Sigmoid colon (tissue), 7 donors: ENCODE data around the gene ISOC2. TPM values are rescaled to one million over a fixed set of nuclear protein-coding genes. Genes with fewer than 3 reads are reported as not detected.

ENCODE experiments used
- DNase-seq: peaks from one replicate; pipeline ENCODE4 v3.0.0-alpha.2; 2019
- H3K27ac ChIP-seq, 4 donors: fragments of 200-600 bp; sonication (generic); one replicate each; pipeline ENCODE4 v1.5.1; 2016 to 2019; ENCODE audit warnings: mild to moderate bottlenecking in 1 of 4
- H3K27me3 ChIP-seq, 3 donors: fragments of 200-600 bp; sonication (generic); one replicate each; pipeline ENCODE4 v1.5.1; 2019; ENCODE audit warnings: mild to moderate bottlenecking in 1 of 3
- H3K36me3 ChIP-seq, 4 donors: fragments of 200-600 bp; sonication (generic); one replicate each; pipeline ENCODE4 v1.5.1; 2016 to 2019
- H3K4me1 ChIP-seq, 4 donors: fragments of 200-600 bp; sonication (generic); one replicate each; pipeline ENCODE4 v1.5.1; 2017 to 2019
- H3K4me3 ChIP-seq, 4 donors: fragments of 200-600 bp; sonication (generic); one replicate each; pipeline ENCODE4 v1.5.1; 2017 to 2019; ENCODE audit warnings: mild to moderate bottlenecking in 2 of 4, moderate library complexity in 1 of 4
- H3K9me3 ChIP-seq, 4 donors: fragments of 200-600 bp in 3 of 4; sonication (generic) in 3 of 4; one replicate each; pipeline versions ENCODE4 v1.5.1 to v1.6.1; 2013 to 2019
- EP300 ChIP-seq, 4 donors: sonication (generic); formaldehyde crosslinking; IDR thresholded peaks; one replicate each; pipeline ENCODE4 v1.6.1; 2017; ENCODE audit warnings: antibody characterized with exemption in 4 of 4
- POLR2A ChIP-seq, 2 donors: fragments of 450-650 bp; IDR thresholded peaks; one replicate each; pipeline ENCODE4 v1.6.1; 2016; ENCODE audit warnings: antibody characterized with exemption in 2 of 2, mild to moderate bottlenecking in 2 of 2, moderate library complexity in 2 of 2
- POLR2AphosphoS5 ChIP-seq, 4 donors: sonication (generic); formaldehyde crosslinking; IDR thresholded peaks; one replicate each; pipeline ENCODE4 v1.6.1; 2017; ENCODE audit warnings: antibody characterized with exemption in 4 of 4
- WGBS, 2 donors: extraction: QIAGEN DNeasy Blood & Tissue Kit; methylation state at CpG; one replicate each; pipeline ENCODE4 v1.1.7; 2013; 5-methylcytosine and 5-hydroxymethylcytosine counted together
- intact Hi-C: fragments of 100-400 bp; cut with DNase I; formaldehyde crosslinking; loops from one replicate; pipeline ENCODE4 v1.15.1; 2023
- polyA plus RNA-seq, 3 donors: library from polyadenylated mRNA; stranded (reverse); fragments of 200-250 nt; gene quantifications; one replicate each; pipeline ENCODE4 v1.2.3, GENCODE V29; 2013
- total RNA-seq, 4 donors: library from RNA; depleted of rRNA; stranded (reverse); fragments of >200 nt; gene quantifications; one replicate each; pipeline ENCODE4 v1.1.0, GENCODE V29; 2016
- TF ChIP-seq, protein P1 (sequence below), 4 experiments: fragments of 450-650 bp in 3 of 4; fragments of 200-600 bp in 1 of 4; IDR thresholded peaks; one replicate each; pipeline ENCODE4 v1.5.1; 2016 to 2019; ENCODE audit warnings: antibody characterized with exemption in 4 of 4, mild to moderate bottlenecking in 3 of 4, moderate library complexity in 2 of 4
- donor health status: healthy with polysubstance abuse.
- donor health status: Bipolar disorder and iron deficiency.
- donor health status: healthy.

Gene ISOC2
- total and polyA plus RNA-seq, 7 donors: 90.3 to 173 (median 114) TPM

DNA sequence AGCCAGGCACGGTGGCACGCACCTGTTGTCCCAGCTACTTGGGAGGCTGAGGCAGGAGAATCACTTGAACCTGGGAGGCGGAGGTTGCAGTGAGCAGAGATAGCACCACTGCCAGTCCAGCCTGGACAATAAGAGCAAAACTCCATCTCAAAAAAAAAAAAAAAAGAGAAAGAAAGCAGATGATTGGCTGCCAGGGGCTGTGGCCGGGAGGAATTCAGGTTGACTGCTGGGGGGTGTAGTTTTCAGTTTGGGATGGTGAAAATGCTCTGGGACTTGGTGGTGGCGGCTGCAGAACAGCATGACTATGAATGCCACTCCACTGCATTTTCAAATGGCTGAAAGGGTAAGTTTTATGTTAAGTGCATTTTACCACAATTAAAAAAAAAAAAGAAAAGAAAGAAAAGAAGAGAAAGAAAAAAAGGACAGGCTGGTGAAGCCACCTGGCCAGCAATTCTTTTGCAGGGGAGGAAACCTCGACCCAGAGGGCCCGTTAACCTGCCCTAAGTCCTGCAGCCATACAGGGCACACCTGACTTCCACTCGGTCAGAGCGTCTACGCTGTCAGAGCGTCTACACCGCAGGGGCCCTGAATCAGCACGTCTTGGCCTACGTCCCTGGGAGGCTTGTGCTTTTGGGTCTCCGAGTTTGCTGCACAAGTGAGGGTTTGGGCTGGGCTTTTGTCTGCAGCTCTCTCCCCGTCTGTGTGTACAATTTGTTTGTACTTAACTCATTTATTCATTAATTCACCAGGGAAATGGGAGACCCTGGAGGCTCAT lies 3.6 kb downstream of the ISOC2 start:
- H3K4me1 ChIP-seq: peaks cover 0 to 34% (median 27%) of the 10 kb centered on the region in 4 donors
- H3K4me3 ChIP-seq: no peak overlapping the region
- no peak overlapping the region for H3K27ac ChIP-seq
- WGBS, 2 donors: 82 to 88% methylated on average over 16 of the region's 16 CpGs
- H3K9me3 ChIP-seq: no peaks in the 10 kb centered on the region
- peak; percentile 51 for DNase-seq
- TF ChIP-seq POLR2A (IDR thresholded peaks at IDR 0.05): no peak
- TF ChIP-seq EP300 (IDR thresholded peaks at IDR 0.05): no peak
- TF ChIP-seq, protein P1, sequence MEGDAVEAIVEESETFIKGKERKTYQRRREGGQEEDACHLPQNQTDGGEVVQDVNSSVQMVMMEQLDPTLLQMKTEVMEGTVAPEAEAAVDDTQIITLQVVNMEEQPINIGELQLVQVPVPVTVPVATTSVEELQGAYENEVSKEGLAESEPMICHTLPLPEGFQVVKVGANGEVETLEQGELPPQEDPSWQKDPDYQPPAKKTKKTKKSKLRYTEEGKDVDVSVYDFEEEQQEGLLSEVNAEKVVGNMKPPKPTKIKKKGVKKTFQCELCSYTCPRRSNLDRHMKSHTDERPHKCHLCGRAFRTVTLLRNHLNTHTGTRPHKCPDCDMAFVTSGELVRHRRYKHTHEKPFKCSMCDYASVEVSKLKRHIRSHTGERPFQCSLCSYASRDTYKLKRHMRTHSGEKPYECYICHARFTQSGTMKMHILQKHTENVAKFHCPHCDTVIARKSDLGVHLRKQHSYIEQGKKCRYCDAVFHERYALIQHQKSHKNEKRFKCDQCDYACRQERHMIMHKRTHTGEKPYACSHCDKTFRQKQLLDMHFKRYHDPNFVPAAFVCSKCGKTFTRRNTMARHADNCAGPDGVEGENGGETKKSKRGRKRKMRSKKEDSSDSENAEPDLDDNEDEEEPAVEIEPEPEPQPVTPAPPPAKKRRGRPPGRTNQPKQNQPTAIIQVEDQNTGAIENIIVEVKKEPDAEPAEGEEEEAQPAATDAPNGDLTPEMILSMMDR (IDR thresholded peaks at IDR 0.05): no peak
- no peak for TF ChIP-seq POLR2AphosphoS5 (IDR thresholded peaks at IDR 0.05)
- peaks cover 0 to 1% (median 0%) of the 10 kb centered on the region in 3 donors for H3K27me3 ChIP-seq
- intact Hi-C loops: no loop called here
- H3K36me3 ChIP-seq: peaks cover 0 to 28% (median 0%) of the 10 kb centered on the region in 4 donors

- intact Hi-C loops: no loop called here
These were observed 5.1 kb downstream of the ISOC2 start for GRCh38 chr19:55456347-55456746.

DNA sequence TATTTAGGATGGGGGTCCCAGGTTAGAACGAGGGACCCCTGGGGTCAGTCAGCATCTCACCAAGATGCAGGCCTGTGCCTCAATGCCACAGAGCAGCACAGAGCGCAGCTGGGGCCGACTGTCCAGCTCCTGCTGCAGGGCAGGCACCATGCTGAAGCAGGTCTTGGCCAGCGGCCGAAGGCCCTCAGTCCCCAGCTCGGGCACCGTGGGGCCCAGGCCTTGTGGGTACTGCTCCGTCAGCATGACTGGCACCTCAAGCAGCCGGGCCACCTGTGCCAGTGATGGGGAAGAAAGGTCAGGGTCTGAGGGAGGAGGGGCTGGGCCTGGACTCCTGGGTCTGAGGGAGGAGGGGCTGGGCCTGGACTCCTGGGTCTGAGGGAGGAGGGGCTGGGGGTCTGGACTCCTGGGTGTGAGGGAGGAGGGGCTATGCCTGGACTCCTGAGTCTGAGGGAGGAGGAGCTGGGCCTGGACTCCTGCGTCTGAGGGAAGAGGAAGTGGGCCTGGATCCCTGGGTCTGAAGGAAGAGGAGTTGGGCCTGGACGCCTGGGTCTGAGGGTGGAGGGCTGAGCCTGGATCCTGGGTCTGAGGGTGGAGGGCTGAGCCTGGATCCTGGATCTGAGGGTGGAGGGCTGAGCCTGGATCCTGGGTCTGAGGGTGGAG lies 5.7 kb downstream of the ISOC2 start:
- WGBS, 2 donors: 90 to 93% methylated on average over 11 of the region's 11 CpGs
- intact Hi-C loops: no loop called here
- Histone ChIP-seq H3K36me3 (peaks cover 0 to 28% (median 0%) of the 10 kb centered on the region in 4 donors), H3K9me3 (no peaks in the 10 kb centered on the region), H3K27ac (no peak overlapping the region), H3K27me3 (peaks cover 18 to 23% (median 21%) of the 10 kb centered on the region in 3 donors), H3K4me1 (peaks cover 0 to 41% (median 38%) of the 10 kb centered on the region in 4 donors), H3K4me3 (no peak overlapping the region)
- TF ChIP-seq, protein P1 (IDR thresholded peaks at IDR 0.05): no peak
- TF ChIP-seq POLR2AphosphoS5 (IDR thresholded peaks at IDR 0.05) (no peak), EP300 (IDR thresholded peaks at IDR 0.05) (no peak), POLR2A (IDR thresholded peaks at IDR 0.05) (no peak)
- no peak for DNase-seq

More at GRCh38 chr19:55456347-55456746, 5.1 kb downstream of the ISOC2 start:
- Histone ChIP-seq H3K27ac (no peak overlapping the region), H3K4me1 (peaks cover 0 to 40% (median 38%) of the 10 kb centered on the region in 4 donors), H3K4me3 (no peak overlapping the region), H3K27me3 (peaks cover 12 to 17% (median 15%) of the 10 kb centered on the region in 3 donors), H3K9me3 (no peaks in the 10 kb centered on the region), H3K36me3 (peaks cover 0 to 28% (median 0%) of the 10 kb centered on the region in 4 donors)
- DNase-seq: no peak
- WGBS, 2 donors: 91 to 93% methylated on average over 14 of the region's 14 CpGs
- TF ChIP-seq EP300 (IDR thresholded peaks at IDR 0.05) (no peak), POLR2A (IDR thresholded peaks at IDR 0.05) (no peak), POLR2AphosphoS5 (IDR thresholded peaks at IDR 0.05) (no peak)
- TF ChIP-seq, protein P1 (IDR thresholded peaks at IDR 0.05): no peak

DNA sequence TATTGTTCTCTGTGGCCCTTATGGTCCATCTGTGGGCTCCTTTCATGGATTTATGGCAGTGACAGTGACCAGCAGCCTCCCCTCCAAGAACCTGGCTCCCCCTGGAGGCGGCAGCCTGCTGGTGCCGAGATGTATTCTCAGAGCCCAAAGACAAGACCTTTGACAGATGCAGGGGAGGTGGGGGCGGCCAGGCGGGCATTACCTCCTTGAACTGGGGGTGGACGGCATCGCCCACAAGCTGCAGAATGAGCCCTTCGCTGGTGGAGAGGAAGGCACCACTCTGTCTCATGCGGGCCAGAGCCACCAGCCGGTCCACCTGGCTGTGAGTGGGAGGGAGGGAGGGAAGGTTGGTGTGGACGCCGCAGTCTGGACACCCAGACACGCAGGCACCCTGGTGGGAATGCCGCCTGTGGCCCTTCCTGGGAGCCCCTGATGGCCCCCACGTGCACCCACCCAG lies 6.6 kb downstream of the ISOC2 start:
- TF ChIP-seq, protein P1 (IDR thresholded peaks at IDR 0.05): peak; percentile 13 to 56 (median 38)
- TF ChIP-seq EP300 (IDR thresholded peaks at IDR 0.05): no peak
- Histone ChIP-seq H3K27me3 (peaks cover 18 to 28% (median 22%) of the 10 kb centered on the region in 3 donors), H3K4me1 (peaks cover 0 to 32% (median 29%) of the 10 kb centered on the region in 4 donors), H3K9me3 (no peaks in the 10 kb centered on the region), H3K36me3 (peaks cover 0 to 28% (median 0%) of the 10 kb centered on the region in 4 donors), H3K4me3 (no peak overlapping the region), H3K27ac (no peak overlapping the region)
- 79 to 80% methylated on average over 14 of the region's 14 CpGs for WGBS, 2 donors
- DNase-seq: no peak
- intact Hi-C loops: no loop called here
